HG03066 (cell line): ENCODE measurements around the gene CFAP61.
"Not testable (repeated sequence)": the region's sequence is repeated elsewhere in the genome, so short reads cannot be mapped to it uniquely, and the experiment has no call there.

ENCODE experiments used
- ATAC-seq: cut with Tn5 transposase; IDR thresholded peaks from one replicate; pipeline ENCODE4 v1.9.1; 2021; ENCODE audit warnings: low read depth; ENCODE audit not compliant: unreplicated experiment

Gene CFAP61

GRCh38 chr20:20089018-20089417 lies 36.7 kb downstream of the CFAP61 start:
- ATAC-seq, result no peak

DNA sequence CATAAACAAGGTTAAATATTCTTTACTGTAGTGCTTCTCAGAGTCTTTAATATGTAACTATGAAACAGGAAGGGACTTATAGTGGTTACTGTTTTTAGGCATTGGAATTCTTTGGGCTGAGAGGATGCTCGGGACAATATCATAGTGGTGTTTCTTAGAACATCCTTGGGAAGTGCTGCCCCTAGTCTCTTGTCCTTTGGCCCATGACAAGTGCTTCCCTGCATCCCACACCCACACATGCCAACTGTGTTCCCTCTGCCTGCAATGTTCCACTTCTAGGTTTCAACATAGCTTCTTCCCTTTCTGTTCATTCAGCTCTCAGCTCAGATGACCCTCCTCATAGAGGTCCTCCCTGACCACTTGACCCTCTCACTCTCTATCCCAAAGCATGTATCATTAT lies 37.6 kb downstream of the CFAP61 start:
- ATAC-seq, result no peak

- no peak for ATAC-seq
Observed at GRCh38 chr20:20092827-20093226, 40.5 kb downstream of the CFAP61 start.

- no peak for ATAC-seq
Observed at GRCh38 chr20:20094410-20094809, 42.1 kb downstream of the CFAP61 start.

- no peak for ATAC-seq
Observed at GRCh38 chr20:20095114-20095872, 43.0 kb downstream of the CFAP61 start.

- ATAC-seq, result no peak
Observed at GRCh38 chr20:20096421-20096820, 44.1 kb downstream of the CFAP61 start.

DNA sequence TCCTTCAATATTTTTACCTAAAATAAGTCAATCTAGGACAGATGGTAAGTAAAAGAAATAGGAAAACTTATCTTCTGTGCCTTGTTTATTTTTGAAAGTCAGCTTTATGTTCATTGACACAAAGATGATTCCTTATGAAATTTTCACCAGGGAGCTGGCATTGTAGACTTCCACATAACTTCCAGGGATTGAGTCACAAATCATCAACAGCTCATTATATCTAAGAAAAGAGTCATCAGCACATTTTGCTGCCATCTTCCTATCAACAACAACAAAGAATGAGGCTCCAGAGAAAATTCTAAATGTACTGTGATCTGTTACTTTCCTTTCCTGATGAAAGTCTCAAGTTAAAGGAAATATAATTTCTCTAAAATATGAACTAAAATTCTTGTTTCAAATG lies 48.5 kb downstream of the CFAP61 start:
- no peak for ATAC-seq

- no peak for ATAC-seq
Observed at GRCh38 chr20:20102163-20102562, 49.8 kb downstream of the CFAP61 start.

DNA sequence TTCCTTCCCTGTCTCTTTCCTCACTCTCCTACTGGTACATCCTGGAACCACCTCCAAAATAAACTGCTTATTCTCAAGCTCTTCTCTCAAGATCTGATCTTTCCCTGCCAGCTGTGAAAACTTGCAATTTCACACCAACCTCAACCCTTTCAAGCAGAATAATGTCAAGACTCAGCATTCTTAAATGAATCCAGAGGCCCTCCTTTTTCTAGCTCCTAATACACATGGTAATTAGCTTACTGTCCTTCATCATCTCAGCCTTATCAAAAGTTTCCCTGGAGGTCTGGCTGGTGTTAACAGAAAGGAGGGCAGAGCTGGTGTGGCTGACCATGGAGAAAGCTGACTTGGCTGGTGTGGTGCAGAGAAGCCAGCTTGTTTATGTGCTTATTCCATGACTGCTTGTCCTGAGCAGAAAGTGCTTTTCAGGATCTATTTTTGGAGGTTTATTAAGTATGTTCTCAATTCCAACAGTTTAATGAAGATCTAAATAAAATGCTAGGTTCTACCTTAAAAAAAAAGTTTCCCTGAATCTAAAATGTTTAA lies 50.5 kb downstream of the CFAP61 start:
- ATAC-seq, result no peak

DNA sequence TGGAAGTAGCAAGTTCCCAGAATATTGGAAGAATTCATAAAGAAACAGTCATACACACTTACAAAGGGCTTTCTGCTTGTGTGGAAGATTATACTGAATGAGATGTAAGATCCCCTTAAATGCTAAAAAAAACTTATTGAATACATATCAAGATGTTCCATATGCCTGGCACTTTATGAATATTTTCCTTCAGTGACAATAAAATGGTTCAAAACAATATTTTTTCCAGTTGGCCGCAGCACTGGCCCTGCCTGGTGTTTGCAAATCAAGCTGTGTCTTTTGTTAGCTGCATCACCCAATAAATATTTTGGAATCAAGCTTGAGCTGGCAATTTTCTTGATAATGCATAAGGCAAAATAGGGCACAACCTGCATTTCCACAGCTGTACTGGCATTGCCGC lies 51.2 kb downstream of the CFAP61 start:
- no peak for ATAC-seq

DNA sequence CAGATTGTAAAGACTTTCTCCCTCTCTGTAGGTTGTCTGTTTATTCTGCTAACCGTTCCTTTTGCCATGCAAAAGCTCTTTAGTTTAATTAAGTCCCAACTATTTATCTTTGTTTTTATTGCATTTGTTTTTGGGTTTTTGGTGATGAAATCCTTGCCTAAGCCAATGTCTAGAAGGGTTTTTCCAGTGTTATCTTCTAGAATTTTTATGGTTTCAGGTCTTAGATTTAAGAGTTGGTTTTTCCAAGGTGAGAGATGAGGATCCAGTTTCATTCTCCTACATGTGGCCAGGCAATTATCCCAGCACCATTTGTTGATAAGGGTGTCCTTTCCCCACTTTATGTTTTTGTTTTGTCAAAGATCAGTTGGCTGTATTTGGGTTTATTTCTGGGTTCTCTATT lies 70.9 kb downstream of the CFAP61 start:
- ATAC-seq, result not testable (repeated sequence)

- ATAC-seq, result no peak
Observed at GRCh38 chr20:20130399-20130798, 78.1 kb downstream of the CFAP61 start.

- ATAC-seq, result no peak
Observed at GRCh38 chr20:20134941-20135575, 82.7 kb downstream of the CFAP61 start.

GRCh38 chr20:20136313-20136712 lies 84.0 kb downstream of the CFAP61 start:
- ATAC-seq, result no peak

- ATAC-seq, result no peak
Observed at GRCh38 chr20:20137851-20138250, 85.5 kb downstream of the CFAP61 start.

DNA sequence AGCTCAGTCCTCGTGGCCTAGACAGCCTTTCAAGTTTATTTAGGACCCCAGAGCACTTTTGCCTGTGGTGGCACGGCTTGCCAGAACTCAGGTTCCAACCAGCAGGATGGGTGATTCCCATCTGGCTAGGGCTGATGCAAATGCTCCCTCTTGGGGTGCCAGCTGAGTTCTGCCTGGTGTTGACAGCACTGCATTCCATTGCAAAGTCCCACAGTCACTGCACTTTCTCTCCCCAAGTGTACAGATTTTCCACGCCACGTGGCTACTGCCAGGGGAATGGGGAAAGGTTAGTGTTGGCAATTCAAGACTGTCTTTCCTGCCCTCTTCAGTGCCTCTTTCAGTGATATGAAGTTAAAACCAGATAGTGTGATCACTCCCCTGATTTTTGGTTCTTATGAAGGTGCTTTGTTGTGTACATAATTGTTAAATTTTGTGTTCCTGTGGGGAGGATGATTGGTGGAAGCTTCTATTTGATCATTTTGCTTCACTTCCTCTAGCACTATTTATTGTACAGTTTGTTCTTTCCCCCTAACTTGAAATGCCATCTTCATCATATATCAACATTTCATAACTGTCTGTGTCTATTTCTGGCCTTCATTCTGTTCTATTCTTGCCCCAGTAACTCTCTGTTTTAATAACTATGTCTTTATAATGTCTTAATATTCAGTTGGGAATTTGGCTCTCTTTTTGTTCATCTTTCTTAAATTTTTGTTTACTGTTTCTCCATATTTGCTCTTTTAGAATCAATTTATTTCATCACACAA lies 86.2 kb downstream of the CFAP61 start:
- ATAC-seq, result no peak

DNA sequence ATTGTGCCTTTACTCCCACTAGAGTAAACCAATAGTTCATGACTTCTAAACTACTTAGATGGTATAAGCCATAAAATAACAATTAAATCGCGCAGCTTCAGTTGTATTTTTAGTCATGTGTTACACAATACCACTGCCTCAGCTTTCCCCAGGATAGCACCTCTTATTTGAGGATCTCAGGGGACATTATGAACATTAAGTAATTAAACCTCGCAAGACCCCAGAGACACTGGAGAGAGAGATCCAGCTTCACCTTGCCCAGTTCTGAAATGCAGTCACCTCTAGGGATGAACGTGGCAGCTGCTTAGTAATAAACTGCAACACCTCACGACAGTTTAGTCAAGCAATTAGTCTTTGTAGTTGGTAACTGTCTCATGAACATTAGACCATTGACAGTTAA lies 87.1 kb downstream of the CFAP61 start:
- no peak for ATAC-seq

DNA sequence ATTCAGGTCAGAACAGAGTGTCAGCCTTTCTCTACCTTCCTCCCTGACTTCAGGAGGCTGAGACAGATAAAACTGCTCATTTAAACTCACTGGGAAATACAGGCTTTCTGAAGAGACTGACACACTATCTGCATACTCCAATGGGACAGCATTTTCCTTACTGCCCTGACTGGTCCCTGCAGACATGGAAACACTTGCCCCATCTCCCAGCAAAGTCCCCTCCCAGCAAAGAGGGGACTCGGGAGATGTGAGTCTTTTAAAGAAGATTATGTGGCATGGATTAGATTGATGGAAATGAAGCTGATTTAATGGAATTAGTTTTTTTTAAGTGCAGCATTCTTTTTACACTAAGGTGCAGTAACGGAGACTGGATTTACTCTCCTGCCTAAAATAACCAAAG lies 90.8 kb downstream of the CFAP61 start:
- no peak for ATAC-seq

GRCh38 chr20:20143646-20144045 lies 91.3 kb downstream of the CFAP61 start:
- ATAC-seq, result no peak

- no peak for ATAC-seq
Observed at GRCh38 chr20:20148779-20149178, 96.4 kb downstream of the CFAP61 start.

DNA sequence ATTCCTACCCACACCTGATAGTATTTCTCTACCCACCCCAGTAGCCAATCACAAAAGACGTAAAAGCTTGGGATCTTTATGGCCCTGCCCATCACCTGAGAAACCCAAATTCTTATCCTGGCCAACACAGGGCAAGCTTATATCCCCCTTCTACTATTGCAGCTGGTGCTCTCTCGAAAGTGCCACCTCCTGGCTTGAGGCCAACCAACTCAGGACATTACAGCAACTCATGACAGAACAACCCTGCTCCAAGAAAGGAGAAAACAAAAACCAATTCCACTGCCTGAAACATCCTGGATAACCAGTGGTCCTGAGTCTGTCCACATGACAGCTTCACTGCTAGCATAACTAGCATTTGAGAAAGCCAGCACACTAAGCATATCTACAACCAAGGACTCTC lies 97.9 kb downstream of the CFAP61 start:
- no peak for ATAC-seq
